Measurements from ENCODE around the gene C16orf95. TPM values are rescaled to one million over a fixed set of nuclear protein-coding genes. Genes with fewer than 3 reads are reported as not detected.

C16orf95 gene
- total and polyA plus RNA-seq, 2 of the 4 experiments (the other 2 are of a cell fraction), result 2.0 to 4.7 TPM

DNA sequence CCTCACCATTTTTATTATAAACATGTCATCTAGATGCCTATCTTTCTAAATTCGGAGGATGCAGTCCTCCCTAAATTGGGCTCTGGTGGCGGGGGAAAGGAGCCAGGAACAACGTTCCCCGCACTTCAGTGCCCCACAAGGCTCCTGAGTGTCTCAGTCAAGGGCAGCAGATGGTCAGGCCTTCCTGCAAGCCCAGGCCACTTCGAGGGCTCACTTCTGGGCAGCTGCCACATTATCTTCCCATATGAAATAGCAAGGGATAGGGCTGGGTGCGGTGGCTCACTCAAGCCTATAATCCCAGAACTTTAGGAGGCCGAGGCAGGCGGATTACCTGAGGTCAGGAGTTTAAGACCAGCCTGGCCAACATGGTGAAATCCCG lies 34.1 kb upstream of the C16orf95 start:
- H3K14ac ChIP-seq (replicated peaks; ENCODE audit: low read depth, low read length), result no peak overlapping the region
- no peak overlapping the region for H2AK9ac ChIP-seq (replicated peaks; ENCODE audit: low read depth, low read length, poor library complexity)
- POLR2A ChIA-PET (ENCODE audit: unreplicated experiment), result no interaction called here
- TF ChIP-seq POLR2A (IDR thresholded peaks at IDR 0.05; ENCODE audit: low read depth, low read length), result no peak
- no peak for TF ChIP-seq MAZ (IDR thresholded peaks at IDR 0.05; ENCODE audit: borderline replicate concordance, low read depth, low read length)
- TF ChIP-seq FOS (IDR thresholded peaks at IDR 0.05; ENCODE audit: low read depth, low read length), result no peak
- H2AK5ac ChIP-seq (ENCODE audit: low read depth, low read length), result no peak overlapping the region
- no peak overlapping the region for H2AFZ ChIP-seq (replicated peaks; ENCODE audit: low read length, poor library complexity)
- WGBS, 2 experiments (ENCODE audit: extremely low coverage in 2 of 2, insufficient read length in 1 of 2), result 80% methylated on average over 3 of the region's 9 CpGs; no CpG with 5 or more reads in 1 of the 2 experiments
- H3K18ac ChIP-seq (ENCODE audit: low read depth, low read length), result no peak overlapping the region
- H2BK15ac ChIP-seq (ENCODE audit: low read depth, low read length), result no peak overlapping the region
- no peak overlapping the region for H2BK120ac ChIP-seq (ENCODE audit: low read depth, low read length)
- no peak overlapping the region for H3K27ac ChIP-seq (ENCODE audit: insufficient read depth, low read length)
- intact Hi-C loops (cut with micrococcal nuclease), result no loop called here
- H3K79me1 ChIP-seq (ENCODE audit: low read depth in 1 of 2, low read length in 2 of 2), result peaks cover 7 to 46% of the 10 kb centered on the region in 2 experiments; a peak in 3 of 4 replicates
- no TSS peak for BruUV-seq (replicated peaks)
- CTCF ChIA-PET, result no interaction called here
- peaks cover 4% of the 10 kb centered on the region; the same call in 1 of the 2 replicates for H3K4me1 ChIP-seq (ENCODE audit: control insufficient read depth, insufficient read depth, low read length)
- H3K56ac ChIP-seq (ENCODE audit: extremely low read depth, insufficient read depth, low read length), result no peak overlapping the region
- no peak overlapping the region for H3K23ac ChIP-seq (ENCODE audit: low read depth, low read length)
- dilution Hi-C loops (cut with HindIII; ENCODE audit: low sequenced_read_pairs, unreplicated experiment), result no loop called here
- no peak overlapping the region for H2BK20ac ChIP-seq (ENCODE audit: low read depth, low read length)
- peaks cover 13% of the 10 kb centered on the region; the same call in 1 of the 2 replicates for H3K36me3 ChIP-seq (ENCODE audit: control insufficient read depth, insufficient read depth, low read length)
- H3K27me3 ChIP-seq (ENCODE audit: control insufficient read depth, insufficient read depth, low read length), result no peaks in the 10 kb centered on the region
- no peak overlapping the region for H4K5ac ChIP-seq (ENCODE audit: low read depth, low read length)
- in situ Hi-C loops (cut with MboI; ENCODE audit: low sequenced_read_pairs), result no loop called here
- peaks cover 15% of the 10 kb centered on the region; the same call in 1 of the 2 replicates for H3K9me1 ChIP-seq (ENCODE audit: insufficient read depth, low read length)
- DNase-seq, result no peak
- ATAC-seq (ENCODE audit: low read depth), result no peak
- no peak overlapping the region for H3K4ac ChIP-seq (ENCODE audit: low read depth, low read length)
- peaks cover 19% of the 10 kb centered on the region for H4K20me1 ChIP-seq (ENCODE audit: insufficient read depth, low read length)
- no peak overlapping the region for H4K91ac ChIP-seq (ENCODE audit: insufficient read depth, low read depth, low read length)
- no peak overlapping the region; the same call in 1 of the 2 replicates for H3K4me2 ChIP-seq (ENCODE audit: low read depth, low read length)
- no peak overlapping the region for H3K4me3 ChIP-seq (ENCODE audit: insufficient read depth, low read depth, low read length)
- H3K9ac ChIP-seq (ENCODE audit: low read depth, low read length), result no peak overlapping the region
- no peak overlapping the region for H4K8ac ChIP-seq (ENCODE audit: low read depth in 2 of 2, low read length in 2 of 2)
- no peak overlapping the region for H2BK5ac ChIP-seq (ENCODE audit: low read depth, low read length, poor library complexity, severe bottlenecking)
- H3K9me3 ChIP-seq (ENCODE audit: control insufficient read depth, insufficient read depth, low read length), result no peaks in the 10 kb centered on the region

Data from IMR-90 (cell line).